Gastroesophageal sphincter (tissue), 4 donors: ENCODE data around the gene KCNK7. TPM values are rescaled to one million over a fixed set of nuclear protein-coding genes. Genes with fewer than 3 reads are reported as not detected.

ENCODE experiments used
- ATAC-seq: fragments of 150-250 bp; one replicate; pipeline ENCODE4 v1.9.1; 2016; ENCODE audit warnings: mild to moderate bottlenecking, moderate library complexity
- H3K27ac ChIP-seq, 4 donors: fragments of 200-600 bp; sonication (generic) in 3 of 4; 1 replicate in 3 of 4; 2 replicates in 1 of 4; pipeline ENCODE4 v1.5.1; 2016 to 2019
- H3K27me3 ChIP-seq: fragments of 200-600 bp; sonication (generic); one replicate; pipeline ENCODE4 v1.5.1; 2019
- H3K36me3 ChIP-seq, 2 donors: fragments of 200-600 bp; sonication (generic); one replicate each; pipeline ENCODE4 v1.5.1; 2019; ENCODE audit warnings: control low read depth in 1 of 2
- H3K4me1 ChIP-seq, 3 donors: fragments of 200-600 bp; sonication (generic); 1 replicate in 2 of 3; 2 replicates in 1 of 3; pipeline ENCODE4 v1.5.1; 2016 to 2019; ENCODE audit warnings: control low read depth in 2 of 3
- H3K4me3 ChIP-seq, 2 donors: fragments of 200-600 bp; sonication (generic); one replicate each; pipeline ENCODE4 v1.5.1; 2019; ENCODE audit warnings: mild to moderate bottlenecking in 1 of 2, moderate library complexity in 1 of 2
- H3K9me3 ChIP-seq, 3 donors: fragments of 200-600 bp; sonication (generic); one replicate each; pipeline ENCODE4 v1.5.1; 2017 to 2019; ENCODE audit warnings: control low read depth in 2 of 3
- EP300 ChIP-seq: sonication (generic); formaldehyde crosslinking; IDR thresholded peaks from one replicate; pipeline ENCODE4 v1.6.1; 2017; ENCODE audit warnings: antibody characterized with exemption, mild to moderate bottlenecking
- POLR2A ChIP-seq, 2 donors: fragments of 450-650 bp; IDR thresholded peaks; one replicate each; pipeline ENCODE4 v1.6.1; 2017; ENCODE audit warnings: antibody characterized with exemption in 2 of 2, mild to moderate bottlenecking in 2 of 2, moderate library complexity in 1 of 2
- POLR2AphosphoS5 ChIP-seq: sonication (generic); formaldehyde crosslinking; IDR thresholded peaks from one replicate; pipeline ENCODE4 v1.6.1; 2017; ENCODE audit warnings: antibody characterized with exemption
- WGBS, 2 donors: methylation state at CpG; one replicate each; pipeline ENCODE4 v1.1.5; 2018; ENCODE audit warnings: low coverage in 1 of 2; 5-methylcytosine and 5-hydroxymethylcytosine counted together
- total RNA-seq, 4 donors: library from RNA; depleted of rRNA; stranded (reverse); fragments of >200 nt; gene quantifications; one replicate each; pipeline ENCODE4 v1.1.0, GENCODE V29; 2016
- TF ChIP-seq, protein P1 (sequence below), 4 experiments: fragments of 200-600 bp in 2 of 4; fragments of 450-650 bp in 2 of 4; sonication (generic) in 1 of 4; IDR thresholded peaks; one replicate each; pipeline ENCODE4 v1.5.1; 2017 to 2019; ENCODE audit warnings: antibody characterized with exemption in 4 of 4, mild to moderate bottlenecking in 2 of 4, moderate library complexity in 2 of 4

The KCNK7 gene
- total RNA-seq, 4 donors from 2014 or later: 0.40 to 1.5 (median 0.93) TPM; not detected in 1

DNA sequence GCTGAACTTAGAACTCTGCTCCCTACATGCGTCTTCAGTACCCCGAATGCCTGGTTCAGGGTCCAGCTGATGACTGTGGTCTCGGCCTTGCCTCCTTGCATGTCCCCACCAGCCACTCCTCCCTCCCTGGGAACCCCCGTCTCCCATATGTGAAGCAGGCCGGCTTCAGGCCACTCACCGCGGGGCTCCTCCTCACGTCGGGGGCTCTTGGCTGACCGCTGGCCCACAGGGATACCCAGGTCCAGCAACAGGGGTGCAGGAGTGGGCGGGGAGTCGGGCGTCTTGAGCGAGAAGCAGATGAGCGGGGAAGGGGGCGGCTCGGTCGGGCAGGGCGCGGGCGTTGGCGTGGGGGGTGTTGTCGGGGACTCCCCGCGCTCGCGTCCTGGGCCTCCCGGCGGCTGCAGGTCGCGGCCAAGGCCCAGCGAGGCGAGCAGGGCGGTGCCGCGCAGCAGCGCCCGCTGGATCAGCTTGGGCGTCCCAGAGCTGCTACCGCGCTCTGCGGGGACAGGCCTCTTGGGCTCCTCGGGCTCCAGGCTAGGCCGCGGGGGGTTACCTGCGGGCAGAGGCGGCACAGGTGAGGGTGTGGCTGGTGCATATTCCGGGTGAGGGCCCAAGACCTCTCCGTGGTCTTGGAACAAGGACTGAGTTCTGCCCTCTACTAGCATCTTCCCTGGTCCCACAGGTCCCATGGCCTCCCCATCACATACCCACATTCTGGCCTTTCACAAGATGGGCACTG lies 3.8 kb upstream of the KCNK7 start:
- TF ChIP-seq EP300: no peak
- Histone ChIP-seq H3K36me3 (peaks cover 0 to 76% of the 10 kb centered on the region in 2 donors), H3K4me1 (peaks cover 0 to 18% (median 10%) of the 10 kb centered on the region in 3 donors), H3K9me3 (no peaks in the 10 kb centered on the region), H3K4me3 (no peak overlapping the region), H3K27ac (no peak overlapping the region), H3K27me3 (no peaks in the 10 kb centered on the region)
- 83 to 86% methylated on average over 2 of the region's 49 CpGs for WGBS, 2 donors
- no peak for ATAC-seq

GRCh38 chr11:65598258-65598699 lies 2.7 kb upstream of the KCNK7 start:
- TF ChIP-seq, protein P1, sequence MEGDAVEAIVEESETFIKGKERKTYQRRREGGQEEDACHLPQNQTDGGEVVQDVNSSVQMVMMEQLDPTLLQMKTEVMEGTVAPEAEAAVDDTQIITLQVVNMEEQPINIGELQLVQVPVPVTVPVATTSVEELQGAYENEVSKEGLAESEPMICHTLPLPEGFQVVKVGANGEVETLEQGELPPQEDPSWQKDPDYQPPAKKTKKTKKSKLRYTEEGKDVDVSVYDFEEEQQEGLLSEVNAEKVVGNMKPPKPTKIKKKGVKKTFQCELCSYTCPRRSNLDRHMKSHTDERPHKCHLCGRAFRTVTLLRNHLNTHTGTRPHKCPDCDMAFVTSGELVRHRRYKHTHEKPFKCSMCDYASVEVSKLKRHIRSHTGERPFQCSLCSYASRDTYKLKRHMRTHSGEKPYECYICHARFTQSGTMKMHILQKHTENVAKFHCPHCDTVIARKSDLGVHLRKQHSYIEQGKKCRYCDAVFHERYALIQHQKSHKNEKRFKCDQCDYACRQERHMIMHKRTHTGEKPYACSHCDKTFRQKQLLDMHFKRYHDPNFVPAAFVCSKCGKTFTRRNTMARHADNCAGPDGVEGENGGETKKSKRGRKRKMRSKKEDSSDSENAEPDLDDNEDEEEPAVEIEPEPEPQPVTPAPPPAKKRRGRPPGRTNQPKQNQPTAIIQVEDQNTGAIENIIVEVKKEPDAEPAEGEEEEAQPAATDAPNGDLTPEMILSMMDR (IDR thresholded peaks at IDR 0.05): no peak
- TF ChIP-seq POLR2AphosphoS5: no peak
- H3K36me3 ChIP-seq: peaks cover 0 to 68% of the 10 kb centered on the region in 2 donors
- H3K27me3 ChIP-seq: no peaks in the 10 kb centered on the region
- H3K4me1 ChIP-seq: peaks cover 0 to 29% (median 13%) of the 10 kb centered on the region in 3 donors
- no peak for ATAC-seq
- no peak overlapping the region for H3K4me3 ChIP-seq
- 93% methylated on average over 5 of the region's 16 CpGs; no CpG with 5 or more reads in 1 of the 2 donors for WGBS, 2 donors
- H3K27ac ChIP-seq: no peak overlapping the region
- H3K9me3 ChIP-seq: no peaks in the 10 kb centered on the region

- H3K9me3 ChIP-seq: no peaks in the 10 kb centered on the region
- H3K27ac ChIP-seq: no peak overlapping the region
- no peak for ATAC-seq
- H3K4me3 ChIP-seq: no peak overlapping the region
- H3K36me3 ChIP-seq: peaks cover 0 to 68% of the 10 kb centered on the region in 2 donors
- H3K4me1 ChIP-seq: peaks cover 0 to 46% (median 13%) of the 10 kb centered on the region in 3 donors
- H3K27me3 ChIP-seq: no peaks in the 10 kb centered on the region
- TF ChIP-seq EP300: no peak
- no peak for TF ChIP-seq POLR2A (IDR thresholded peaks at IDR 0.05)
- TF ChIP-seq, protein P1 (IDR thresholded peaks at IDR 0.05): no peak
- no peak for TF ChIP-seq POLR2AphosphoS5
- 40% methylated on average over 1 of the region's 6 CpGs; no CpG with 5 or more reads in 1 of the 2 donors for WGBS, 2 donors
Measured at GRCh38 chr11:65596520-65596919, 920 bp upstream of the KCNK7 start.

DNA sequence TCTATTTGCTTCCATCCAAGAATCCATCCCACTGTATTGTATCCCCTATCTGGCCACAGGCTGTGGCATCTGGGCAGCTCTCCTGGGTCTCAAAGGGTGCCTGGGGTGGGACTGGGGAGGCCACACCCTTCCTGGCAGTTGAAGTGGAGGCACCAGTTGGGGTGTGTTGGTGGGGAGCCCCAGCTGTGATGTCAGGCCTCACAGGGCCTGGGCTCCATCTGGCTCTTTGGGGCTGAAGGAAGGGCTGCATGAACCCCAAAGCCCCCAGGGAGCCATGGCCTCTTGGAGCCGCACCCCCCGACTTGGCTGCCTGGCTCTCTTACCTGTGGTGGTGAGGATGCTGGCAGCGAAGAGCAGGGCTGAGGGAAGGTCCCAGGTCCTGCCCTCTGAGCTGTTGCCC lies 469 bp downstream of the KCNK7 start:
- ATAC-seq: no peak
- no CpG with 5 or more reads among the region's 3 CpGs for WGBS, 2 donors
- H3K27ac ChIP-seq: peak overlapping the region in 2 of 4 donors; percentile 20 to 72
- H3K36me3 ChIP-seq: peaks cover 0 to 68% of the 10 kb centered on the region in 2 donors
- no peaks in the 10 kb centered on the region for H3K27me3 ChIP-seq
- TF ChIP-seq POLR2AphosphoS5: no peak
- no peak for TF ChIP-seq EP300
- TF ChIP-seq, protein P1 (IDR thresholded peaks at IDR 0.05): no peak
- TF ChIP-seq POLR2A (IDR thresholded peaks at IDR 0.05): no peak
- H3K4me1 ChIP-seq: peaks cover 0 to 58% (median 13%) of the 10 kb centered on the region in 3 donors
- H3K4me3 ChIP-seq: no peak overlapping the region
- no peaks in the 10 kb centered on the region for H3K9me3 ChIP-seq

DNA sequence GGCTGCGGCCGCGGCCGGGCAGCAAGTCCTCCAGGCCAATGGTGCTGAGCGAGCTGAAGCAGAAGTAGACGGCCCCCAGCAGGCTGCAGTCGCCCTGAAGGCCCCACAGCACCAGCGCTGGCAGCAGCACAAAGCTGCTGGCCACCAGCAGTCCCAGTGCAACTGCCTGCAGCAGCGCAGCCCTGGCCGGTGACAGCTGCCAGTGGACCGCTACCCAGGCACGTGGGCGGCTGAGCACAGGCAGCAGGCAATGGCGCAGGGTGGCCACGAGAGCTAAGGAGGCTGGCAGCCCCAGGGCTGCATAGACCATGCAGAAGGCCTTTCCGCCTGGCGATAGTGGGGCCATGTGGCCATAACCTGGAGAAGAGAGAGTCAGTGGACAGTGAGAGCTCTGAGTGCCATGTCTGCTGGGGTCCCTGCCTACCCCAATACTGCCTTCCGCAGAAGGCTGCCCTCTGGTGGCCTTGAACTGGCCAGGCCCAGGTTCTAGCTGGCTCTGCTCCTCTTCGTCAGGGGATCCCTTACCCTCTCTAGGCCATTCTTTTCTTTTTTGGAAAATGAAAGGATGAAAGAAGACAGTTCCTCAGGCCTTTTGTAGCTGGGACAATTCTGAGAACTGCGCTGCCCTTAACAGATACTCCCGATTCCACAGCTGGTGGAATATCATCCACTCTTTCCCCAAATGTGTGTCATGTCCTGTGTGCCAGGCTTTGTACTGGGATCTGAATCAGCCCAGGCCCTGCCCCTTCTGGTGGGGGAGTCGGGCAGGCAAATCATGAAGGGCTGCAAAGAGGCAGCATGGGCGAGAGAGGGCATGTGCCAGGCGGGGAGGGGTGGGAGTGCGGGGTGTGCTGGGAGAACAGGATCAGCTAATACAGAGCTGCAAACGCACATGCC lies 1.8 kb downstream of the KCNK7 start:
- peaks cover 0 to 65% of the 10 kb centered on the region in 2 donors for H3K36me3 ChIP-seq
- H3K27ac ChIP-seq: peak overlapping the region in 3 of 4 donors; percentile 48 to 86 (median 72)
- 33 to 53% methylated on average over 1 to 5 of the region's 26 CpGs for WGBS, 2 donors
- TF ChIP-seq POLR2AphosphoS5: peak; percentile 27
- TF ChIP-seq, protein P1 (IDR thresholded peaks at IDR 0.05): peak in 3 of 4 experiments; percentile 77 to 81 (median 77)
- TF ChIP-seq EP300: no peak
- no peaks in the 10 kb centered on the region for H3K9me3 ChIP-seq
- H3K4me1 ChIP-seq: peaks cover 0 to 72% (median 14%) of the 10 kb centered on the region in 3 donors
- no peak overlapping the region for H3K4me3 ChIP-seq
- peak; percentile 52 for ATAC-seq
- H3K27me3 ChIP-seq: no peaks in the 10 kb centered on the region
